Eye (tissue), 1 donor: Measurements from ENCODE around the gene POLRMT.
A peak's percentile ranks its signal among the peaks of the same experiment; 100 is the strongest.
"Not testable (repeated sequence)": the region's sequence is repeated elsewhere in the genome, so short reads cannot be mapped to it uniquely, and the experiment has no call there.

ENCODE experiments used
- DNase-seq: peaks from one replicate; pipeline ENCODE4 v3.0.0-alpha.2; 2015

The POLRMT gene

GRCh38 chr19:609004-609346 is 24.4 kb downstream of the POLRMT start:
- no peak for DNase-seq

- no peak for DNase-seq
Observed at GRCh38 chr19:608155-609003, 25.0 kb downstream of the POLRMT start.

- no peak for DNase-seq
Observed at GRCh38 chr19:607301-608154, 25.8 kb downstream of the POLRMT start.

- DNase-seq, result not testable (repeated sequence)
Observed at GRCh38 chr19:605061-605971, 28.0 kb downstream of the POLRMT start.

- no peak for DNase-seq
Observed at GRCh38 chr19:604355-604754, 29.0 kb downstream of the POLRMT start.

GRCh38 chr19:603779-604178 is 29.6 kb downstream of the POLRMT start:
- DNase-seq, result not testable (repeated sequence)

GRCh38 chr19:603302-603639 is 30.1 kb downstream of the POLRMT start:
- DNase-seq, result not testable (repeated sequence)

GRCh38 chr19:602391-603301 is 30.7 kb downstream of the POLRMT start:
- DNase-seq, result no peak

GRCh38 chr19:601790-602189 is 31.5 kb downstream of the POLRMT start:
- no peak for DNase-seq

- no peak for DNase-seq
Observed at GRCh38 chr19:601310-601709, 32.0 kb downstream of the POLRMT start.

GRCh38 chr19:597406-598315 is 35.7 kb downstream of the POLRMT start:
- DNase-seq, result no peak

- no peak for DNase-seq
Observed at GRCh38 chr19:596263-596655, 37.1 kb downstream of the POLRMT start.

- peak; percentile 57 for DNase-seq
Observed at GRCh38 chr19:595326-596262, 37.7 kb downstream of the POLRMT start.

GRCh38 chr19:594265-594870 is 39.0 kb downstream of the POLRMT start:
- no peak for DNase-seq

GRCh38 chr19:593505-593904 is 39.8 kb downstream of the POLRMT start:
- DNase-seq, result no peak

- DNase-seq, result no peak
Observed at GRCh38 chr19:593055-593454, 40.3 kb downstream of the POLRMT start.

- DNase-seq, result no peak
Observed at GRCh38 chr19:592101-592500, 41.2 kb downstream of the POLRMT start.

- DNase-seq, result peak; percentile 67
Observed at GRCh38 chr19:591099-591958, 42.0 kb downstream of the POLRMT start.
